HepG2 (cell line): ENCODE measurements around the gene SIGLEC10. TPM values are rescaled to one million over a fixed set of nuclear protein-coding genes. Genes with fewer than 3 reads are reported as not detected.
A peak's percentile ranks its signal among the peaks of the same experiment; 100 is the strongest.

Experiments
- AGO2 ChIP-seq: fragments of 200-400 bp; formaldehyde crosslinking; optimal IDR thresholded peaks from 2 replicates; pipeline ENCODE3; 2017; ENCODE audit warnings: mild to moderate bottlenecking, low read depth, low read length, moderate library complexity
- ATF7 ChIP-seq, 2 experiments: fragments of 450-650 bp in 1 of 2; sonication (generic) in 1 of 2; formaldehyde crosslinking in 1 of 2; IDR thresholded peaks; 2 replicates each; pipeline versions ENCODE4 v1.4.0 to v1.6.1; 2016 to 2020; ENCODE audit warnings: antibody characterized with exemption in 1 of 2, mild to moderate bottlenecking in 1 of 2, missing genetic modification reagents in 1 of 2
- CENPX ChIP-seq: sonication (generic); formaldehyde crosslinking; IDR thresholded peaks from 2 replicates; pipeline ENCODE4 v1.9.0; 2021; ENCODE audit warnings: mild to moderate bottlenecking, missing genetic modification reagents, moderate library complexity
- CHD4 ChIP-seq: fragments of 200-600 bp; sonication (generic); IDR thresholded peaks from 2 replicates; pipeline ENCODE4 v1.7.0; 2017; ENCODE audit warnings: mild to moderate bottlenecking, low read length, borderline replicate concordance
- DNMT1 ChIP-seq: sonication (generic); formaldehyde crosslinking; IDR thresholded peaks from 2 replicates; pipeline ENCODE4 v1.5.1; 2020; ENCODE audit warnings: mild to moderate bottlenecking, missing genetic modification reagents
- FLYWCH1 ChIP-seq: sonication (generic); formaldehyde crosslinking; IDR thresholded peaks from 2 replicates; pipeline ENCODE4 v1.8.1; 2023; ENCODE audit warnings: mild to moderate bottlenecking, missing genetic modification reagents
- FOXP1 ChIP-seq, 2 experiments: fragments of 450-650 bp in 1 of 2; IDR thresholded peaks; 2 replicates each; pipeline ENCODE4 v1.6.1; 2017 to 2018; ENCODE audit warnings: antibody characterized with exemption in 1 of 2
- HNRNPLL ChIP-seq: fragments of 200-400 bp; formaldehyde crosslinking; IDR thresholded peaks from 2 replicates; pipeline ENCODE4 v1.6.1; 2017; ENCODE audit warnings: mild to moderate bottlenecking, low read depth, low read length; ENCODE audit not compliant: poor library complexity, severe bottlenecking
- MLLT10 ChIP-seq: sonication (generic); formaldehyde crosslinking; IDR thresholded peaks from 2 replicates; pipeline ENCODE4 v1.4.0; 2020; ENCODE audit warnings: missing genetic modification reagents
- NFKB2 ChIP-seq: sonication (generic); formaldehyde crosslinking; IDR thresholded peaks from 2 replicates; pipeline ENCODE4 v1.4.0; 2020; ENCODE audit warnings: missing genetic modification reagents, borderline replicate concordance
- PAX8 ChIP-seq: sonication (generic); formaldehyde crosslinking; IDR thresholded peaks from 2 replicates; pipeline ENCODE4 v1.8.0; 2022; ENCODE audit warnings: mild to moderate bottlenecking, missing genetic modification reagents, borderline replicate concordance
- REL ChIP-seq: sonication (generic); formaldehyde crosslinking; conservative IDR thresholded peaks from 2 replicates; pipeline ENCODE4 v1.8.0; 2022; ENCODE audit warnings: mild to moderate bottlenecking, missing genetic modification reagents, moderate library complexity
- SAFB2 ChIP-seq: sonication (generic); formaldehyde crosslinking; IDR thresholded peaks from 2 replicates; pipeline ENCODE4 v1.5.1; 2020; ENCODE audit warnings: missing genetic modification reagents, low read depth, mild to moderate bottlenecking, borderline replicate concordance
- SALL1 ChIP-seq: sonication (generic); formaldehyde crosslinking; IDR thresholded peaks from 2 replicates; pipeline ENCODE4 v1.8.0; 2022; ENCODE audit warnings: mild to moderate bottlenecking, missing genetic modification reagents
- SOX6 ChIP-seq, 2 experiments: fragments of 450-650 bp in 1 of 2; sonication (generic) in 1 of 2; formaldehyde crosslinking in 1 of 2; IDR thresholded peaks; 2 replicates each; pipeline versions ENCODE4 v1.4.0 to v1.6.1; 2017 to 2020; ENCODE audit warnings: antibody characterized with exemption in 1 of 2, mild to moderate bottlenecking in 1 of 2, missing genetic modification reagents in 1 of 2
- TOE1 ChIP-seq: sonication (generic); formaldehyde crosslinking; IDR thresholded peaks from 2 replicates; pipeline ENCODE4 v1.4.0; 2020; ENCODE audit warnings: mild to moderate bottlenecking, missing genetic modification reagents
- ZBTB42 ChIP-seq: sonication (generic); formaldehyde crosslinking; IDR thresholded peaks from 2 replicates; pipeline ENCODE4 v1.5.0; 2020; ENCODE audit warnings: mild to moderate bottlenecking, missing genetic modification reagents
- ZBTB43 ChIP-seq: sonication (generic); formaldehyde crosslinking; conservative IDR thresholded peaks from 2 replicates; pipeline ENCODE4 v1.4.0; 2020; ENCODE audit warnings: missing genetic modification reagents
- ZC3H13 ChIP-seq: sonication (generic); formaldehyde crosslinking; IDR thresholded peaks from 2 replicates; pipeline ENCODE4 v1.8.1; 2023; ENCODE audit warnings: mild to moderate bottlenecking, missing genetic modification reagents, moderate library complexity
- ZFP90 ChIP-seq: sonication (generic); formaldehyde crosslinking; IDR thresholded peaks from 2 replicates; pipeline ENCODE4 v1.8.0; 2022; ENCODE audit warnings: missing genetic modification reagents, mild to moderate bottlenecking, inconsistent platforms, borderline replicate concordance
- ZMAT3 ChIP-seq: sonication (generic); formaldehyde crosslinking; conservative IDR thresholded peaks from 2 replicates; pipeline ENCODE4 v1.7.0; 2021; ENCODE audit warnings: missing genetic modification reagents
- ZNF10 ChIP-seq: sonication (generic); formaldehyde crosslinking; IDR thresholded peaks from 2 replicates; pipeline ENCODE4 v1.4.0; 2020; ENCODE audit warnings: mild to moderate bottlenecking, low read depth, missing genetic modification reagents, borderline replicate concordance
- ZNF253 ChIP-seq: sonication (generic); formaldehyde crosslinking; IDR thresholded peaks from 2 replicates; pipeline ENCODE4 v1.8.0; 2022; ENCODE audit warnings: mild to moderate bottlenecking, missing genetic modification reagents, borderline replicate concordance
- ZNF33A ChIP-seq: sonication (generic); formaldehyde crosslinking; IDR thresholded peaks from 2 replicates; pipeline ENCODE4 v1.5.1; 2020; ENCODE audit warnings: missing genetic modification reagents, mild to moderate bottlenecking, moderate library complexity, borderline replicate concordance
- ZNF549 ChIP-seq: sonication (generic); formaldehyde crosslinking; IDR thresholded peaks from 2 replicates; pipeline ENCODE4 v1.5.0; 2020; ENCODE audit warnings: missing genetic modification reagents
- ZNF558 ChIP-seq: sonication (generic); formaldehyde crosslinking; IDR thresholded peaks from 2 replicates; pipeline ENCODE4 v1.9.0; 2022; ENCODE audit warnings: mild to moderate bottlenecking, missing genetic modification reagents, borderline replicate concordance
- ZNF605 ChIP-seq: sonication (generic); formaldehyde crosslinking; IDR thresholded peaks from 2 replicates; pipeline ENCODE4 v1.8.0; 2022; ENCODE audit warnings: mild to moderate bottlenecking, missing genetic modification reagents
- ZNF790 ChIP-seq: sonication (generic); formaldehyde crosslinking; IDR thresholded peaks from 2 replicates; pipeline ENCODE4 v1.8.0; 2022; ENCODE audit warnings: missing genetic modification reagents, mild to moderate bottlenecking, borderline replicate concordance
- ZSCAN20 ChIP-seq: sonication (generic); formaldehyde crosslinking; IDR thresholded peaks from 2 replicates; pipeline ENCODE4 v1.4.0; 2020; ENCODE audit warnings: missing genetic modification reagents, mild to moderate bottlenecking, borderline replicate concordance
- ZSCAN25 ChIP-seq: sonication (generic); formaldehyde crosslinking; IDR thresholded peaks from 2 replicates; pipeline ENCODE4 v1.8.0; 2022; ENCODE audit warnings: mild to moderate bottlenecking, missing genetic modification reagents
- polyA plus RNA-seq, 8 experiments: library from polyadenylated mRNA; depleted of rRNA in 3 of 8; stranded (reverse) in 7 of 8; unstranded in 1 of 8; fragments of >200 nt; fragmentation: Illumina TruSeq in 4 of 8; extraction: Trizol in 4 of 8; gene quantifications; 2 replicates each; pipeline versions ENCODE4 v1.2.1 to v1.2.3, GENCODE V29; 2011 to 2016; ENCODE audit warnings: low read depth in 4 of 8, missing spikeins in 1 of 8, mixed read lengths in 1 of 8; ENCODE audit not compliant: insufficient read depth in 1 of 8
- total RNA-seq, 5 experiments: library from RNA; depleted of rRNA; stranded (reverse); fragments of >200 nt; fragmentation: Illumina TruSeq; extraction: Trizol; gene quantifications; 2 replicates each; pipeline ENCODE4 v1.2.3, GENCODE V29; 2016; ENCODE audit warnings: low read depth in 1 of 5

Gene SIGLEC10
- total and polyA plus RNA-seq, 2 of the 13 experiments (the other 11 are each of a cell fraction or from before 2014, with no cell fraction given) = not detected

DNA sequence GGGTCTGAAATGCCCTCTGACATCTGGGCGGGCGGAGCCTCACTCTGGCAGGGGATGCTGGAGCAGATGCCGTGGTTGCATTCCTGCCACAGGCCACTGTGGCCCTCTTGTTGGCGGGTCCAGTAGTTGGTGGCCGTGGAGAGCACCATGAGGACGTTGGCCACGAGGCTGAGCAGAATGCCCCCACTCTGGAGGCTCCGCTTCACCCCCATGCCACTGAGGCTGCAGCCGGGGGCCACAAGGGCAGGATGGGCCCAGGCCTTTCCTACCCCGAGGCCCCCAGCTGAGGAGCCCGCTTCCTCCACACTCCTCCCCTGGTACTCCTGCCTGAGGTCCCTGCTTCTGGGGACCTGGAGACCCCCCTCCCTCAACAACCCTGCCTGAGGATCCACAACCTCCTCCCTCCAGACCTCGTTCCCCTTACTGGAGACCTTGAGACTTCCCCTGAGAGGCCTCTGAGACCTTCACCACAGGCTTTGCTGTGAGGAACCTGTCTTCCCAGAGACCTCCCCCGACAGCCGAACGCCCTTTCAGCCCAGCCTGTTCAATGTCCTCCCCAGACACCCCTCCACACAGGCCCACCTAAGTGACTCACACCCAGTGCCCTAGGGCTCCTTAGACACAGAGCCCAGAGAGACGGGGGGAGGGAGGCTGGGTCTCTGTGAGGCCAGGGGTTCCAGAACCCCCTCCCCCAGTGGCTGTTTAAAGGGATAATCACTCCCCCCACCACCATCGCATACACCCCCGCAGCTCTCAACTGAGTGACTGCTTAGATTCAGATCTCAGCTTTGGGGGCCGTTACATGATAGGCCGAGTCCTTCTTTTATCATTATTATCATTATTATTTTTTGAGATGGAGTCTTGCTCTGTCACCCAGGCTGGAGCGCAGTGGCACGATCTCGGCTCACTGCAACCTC, 48.8 kb downstream of the SIGLEC10 start, which contains the start of gene CLDND2 (continued):
- peak; percentile 21 for TF ChIP-seq AGO2
- no peak for TF ChIP-seq ZSCAN25 (CRISPR knock-in tag)
- peak; percentile 18; the same call in 1 of the 2 replicates for TF ChIP-seq ZC3H13 (CRISPR knock-in tag)
- TF ChIP-seq NFKB2 = 0 out of 2 replicates have a peak, but pooled peaks have one; percentile 16
- peak; percentile 8; the same call in 1 of the 2 replicates for TF ChIP-seq SAFB2 (CRISPR knock-in tag)
- 0 out of 2 replicates have a peak, but pooled peaks have one; percentile 6 for TF ChIP-seq REL (CRISPR knock-in tag)
- no peak for TF ChIP-seq ZSCAN20 (CRISPR knock-in tag)
- no peak for TF ChIP-seq MLLT10 (CRISPR knock-in tag)
- no peak for TF ChIP-seq ZFP90 (CRISPR knock-in tag)
- no peak for TF ChIP-seq ZNF790 (CRISPR knock-in tag)
- no peak for TF ChIP-seq ZMAT3
- no peak for TF ChIP-seq CHD4
- TF ChIP-seq SOX6 (IDR thresholded peaks at IDR 0.05) = no peak
- no peak for TF ChIP-seq SOX6 (CRISPR knock-in tag; IDR thresholded peaks at IDR 0.05)
- TF ChIP-seq FOXP1 (IDR thresholded peaks at IDR 0.05) = no peak
- no peak for TF ChIP-seq FOXP1 (CRISPR knock-in tag; IDR thresholded peaks at IDR 0.05)
- TF ChIP-seq TOE1 (CRISPR knock-in tag) = no peak
- peak; percentile 19 for TF ChIP-seq HNRNPLL
- no peak for TF ChIP-seq SALL1 (CRISPR knock-in tag)
- TF ChIP-seq ZNF253 (CRISPR knock-in tag) = no peak
- no peak for TF ChIP-seq FLYWCH1 (CRISPR knock-in tag)
- TF ChIP-seq ZBTB42 = no peak
- TF ChIP-seq ZNF33A (CRISPR knock-in tag) = no peak
- no peak for TF ChIP-seq ZNF549
- TF ChIP-seq PAX8 (CRISPR knock-in tag) = no peak
- TF ChIP-seq ZNF605 (CRISPR knock-in tag) = peak; percentile 10; the same call in 1 of the 2 replicates
- no peak for TF ChIP-seq ZNF558
- TF ChIP-seq ATF7 (IDR thresholded peaks at IDR 0.05) = no peak
- TF ChIP-seq ATF7 (CRISPR knock-in tag; IDR thresholded peaks at IDR 0.05) = no peak
- TF ChIP-seq ZNF10 = no peak
- TF ChIP-seq ZBTB43 (CRISPR knock-in tag) = no peak
- TF ChIP-seq CENPX = no peak
- peak; percentile 1; the same call in 1 of the 2 replicates for TF ChIP-seq DNMT1
